Activated T-helper 17 cell treated with anti-CD3 and anti-CD28 coated beads, Interleukin-2, amount 50 U/mL, for 72 hours (primary cell): Measurements from ENCODE around the gene PDGFRB. TPM values are rescaled to one million over a fixed set of nuclear protein-coding genes. Genes with fewer than 3 reads are reported as not detected.

Source experiments
- ATAC-seq: fragments of 150-1000 bp; cut with Tn5 transposase; replicated peaks from 2 replicates; pipeline ENCODE4 v1.10.0; 2021; ENCODE audit warnings: mild to moderate bottlenecking, moderate library complexity
- H3K27ac Mint-ChIP-seq: one replicate; pipeline ENCODE4 v1.8.0; 2022; ENCODE audit warnings: mixed read lengths
- H3K27me3 Mint-ChIP-seq: one replicate; pipeline ENCODE4 v1.8.0; 2022; ENCODE audit warnings: mixed read lengths
- H3K36me3 Mint-ChIP-seq: one replicate; pipeline ENCODE4 v1.8.0; 2022; ENCODE audit warnings: low read depth, mild to moderate bottlenecking, mixed read lengths
- H3K4me1 Mint-ChIP-seq: one replicate; pipeline ENCODE4 v1.8.0; 2022; ENCODE audit warnings: mixed read lengths
- H3K4me3 Mint-ChIP-seq: one replicate; pipeline ENCODE4 v1.8.0; 2022; ENCODE audit warnings: mild to moderate bottlenecking, mixed read lengths
- H3K9me3 Mint-ChIP-seq: one replicate; pipeline ENCODE4 v1.8.0; 2022; ENCODE audit warnings: mixed read lengths
- total RNA-seq, 2 donors: library from RNA; stranded (reverse); gene quantifications; one replicate each; pipeline ENCODE4 v1.2.3, GENCODE V29; 2022

Gene PDGFRB
- total RNA-seq, 2 donors from 2014 or later = 0.26 to 0.76 TPM

DNA sequence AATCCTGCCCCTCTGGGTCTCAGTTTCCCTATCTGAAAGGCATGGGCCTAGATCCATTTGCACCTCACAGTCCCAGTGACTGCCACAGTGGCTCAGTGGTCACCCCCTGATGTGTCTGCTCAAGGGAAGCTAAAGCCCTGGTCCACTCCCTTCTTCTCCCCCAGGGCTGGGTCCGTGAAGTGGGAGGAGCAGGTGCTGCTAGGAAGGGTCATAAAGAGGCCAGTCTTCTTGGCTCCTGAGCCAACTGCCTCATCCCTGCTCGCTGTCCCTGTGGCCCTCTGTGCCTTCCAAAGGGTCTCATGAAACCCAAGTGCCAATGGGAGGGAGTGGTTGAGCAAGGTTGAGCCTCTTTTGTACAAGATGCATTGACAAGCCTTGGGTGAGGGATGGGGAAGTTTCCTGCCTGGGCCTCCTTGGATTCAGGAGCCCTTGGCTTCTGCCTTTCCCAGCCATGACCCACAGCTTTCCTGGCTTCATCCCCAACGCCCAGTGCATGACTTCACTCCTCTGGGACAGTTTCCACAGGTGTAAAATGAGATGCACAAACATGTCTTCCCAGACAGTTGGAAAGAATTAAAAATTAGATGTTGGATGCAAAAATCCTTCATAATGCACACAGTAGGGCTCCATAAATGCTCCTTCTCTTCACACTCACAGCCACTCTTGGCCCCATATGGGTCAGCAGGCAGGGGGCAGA, 32.6 kb upstream of the PDGFRB start:
- H3K4me3 Mint-ChIP-seq = no peak overlapping the region
- peaks cover 23% of the 10 kb centered on the region for H3K27me3 Mint-ChIP-seq
- no peaks in the 10 kb centered on the region for H3K9me3 Mint-ChIP-seq
- ATAC-seq = no peak
- H3K27ac Mint-ChIP-seq = no peak overlapping the region
- H3K36me3 Mint-ChIP-seq = no peaks in the 10 kb centered on the region
- no peaks in the 10 kb centered on the region for H3K4me1 Mint-ChIP-seq

DNA sequence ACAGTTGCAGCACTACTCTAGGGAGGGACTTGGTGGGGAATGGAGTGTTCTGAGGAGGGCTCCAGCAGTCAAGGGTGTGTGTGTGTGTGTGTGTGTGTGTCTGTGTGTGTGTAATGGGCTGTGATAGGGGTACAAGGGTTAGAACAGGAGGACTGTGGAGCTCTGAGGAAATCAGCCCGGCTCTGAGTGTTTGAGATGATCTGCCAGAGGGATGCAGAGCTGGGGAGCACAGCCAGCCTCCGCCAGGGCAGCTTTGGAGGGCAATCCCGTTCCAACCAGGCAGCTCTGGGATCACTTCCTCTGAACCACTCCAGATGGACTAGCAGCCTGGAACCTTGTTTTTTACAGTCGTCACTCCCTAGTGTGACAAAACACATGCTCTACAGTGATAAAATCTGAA, 31.3 kb upstream of the PDGFRB start:
- H3K4me1 Mint-ChIP-seq = no peaks in the 10 kb centered on the region
- ATAC-seq = no peak
- no peaks in the 10 kb centered on the region for H3K9me3 Mint-ChIP-seq
- H3K36me3 Mint-ChIP-seq = no peaks in the 10 kb centered on the region
- H3K4me3 Mint-ChIP-seq = no peak overlapping the region
- peaks cover 20% of the 10 kb centered on the region for H3K27me3 Mint-ChIP-seq
- no peak overlapping the region for H3K27ac Mint-ChIP-seq

DNA sequence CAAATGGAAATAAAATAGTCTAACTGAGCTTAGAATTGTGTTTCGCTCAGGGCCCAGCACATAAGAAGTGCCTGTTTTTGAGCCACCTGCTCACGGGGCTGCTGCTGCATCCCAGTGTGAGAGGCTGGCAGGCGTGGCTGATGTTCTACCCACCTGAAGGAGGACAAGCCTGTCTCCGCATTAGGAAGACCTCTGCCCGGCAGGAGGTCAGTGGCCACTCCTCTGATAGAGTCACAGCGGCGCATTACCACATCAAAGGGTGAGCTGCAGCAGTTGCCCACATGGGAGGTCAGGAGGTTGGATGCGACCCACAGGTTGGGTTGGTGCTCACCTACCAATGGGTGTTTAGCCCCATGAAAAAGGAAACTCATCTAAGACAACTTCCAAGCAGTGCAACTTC, 30.5 kb upstream of the PDGFRB start:
- Mint-ChIP-seq H3K9me3 (no peaks in the 10 kb centered on the region), H3K27me3 (peaks cover 17% of the 10 kb centered on the region), H3K4me1 (no peaks in the 10 kb centered on the region), H3K36me3 (no peaks in the 10 kb centered on the region), H3K27ac (no peak overlapping the region), H3K4me3 (no peak overlapping the region)
- no peak for ATAC-seq

DNA sequence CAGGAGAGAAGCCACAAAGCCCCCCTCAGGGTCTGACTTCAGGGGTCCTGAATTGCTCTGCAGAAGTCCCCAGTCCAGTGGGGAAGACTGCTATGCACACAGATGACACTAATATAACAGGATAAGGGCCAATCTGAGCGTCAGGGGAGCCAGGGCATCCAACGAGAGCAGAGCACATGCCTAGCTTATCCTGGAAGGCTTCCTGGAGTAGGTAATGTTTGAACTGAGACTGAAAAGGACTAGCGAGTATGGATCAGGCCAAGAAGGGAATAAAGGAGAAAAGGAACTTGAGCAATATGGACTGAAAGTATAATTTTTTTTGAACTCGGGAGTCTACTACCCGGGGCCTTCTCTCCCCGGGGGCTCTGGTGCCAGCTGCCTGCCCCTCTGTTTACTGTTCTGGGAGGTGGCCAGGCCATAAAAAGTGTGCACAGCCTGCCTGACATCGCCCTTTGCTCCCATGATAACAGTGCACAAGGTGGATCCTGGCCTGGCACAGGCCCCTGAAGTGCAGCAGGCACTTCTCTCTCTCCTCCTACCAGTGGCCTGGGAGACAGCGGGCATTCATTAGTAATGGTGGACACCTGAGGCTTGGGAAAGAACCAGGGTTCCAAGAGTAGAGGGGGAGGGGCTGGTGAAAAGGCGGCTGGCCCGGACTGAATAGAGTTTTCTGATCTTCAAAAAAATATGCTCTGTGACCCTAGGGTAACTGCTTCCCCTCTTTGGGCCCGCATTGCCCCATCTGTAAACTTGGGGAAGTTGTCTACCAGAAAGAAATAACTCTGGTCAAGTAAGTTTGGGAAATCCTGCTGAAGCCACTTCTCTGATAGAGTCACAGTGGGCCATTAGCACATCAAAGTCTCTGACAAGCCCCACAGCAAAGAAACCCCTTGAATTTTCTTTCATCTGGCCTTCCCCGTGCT, 29.6 kb upstream of the PDGFRB start:
- Mint-ChIP-seq H3K4me3 (no peak overlapping the region), H3K4me1 (no peaks in the 10 kb centered on the region), H3K27me3 (peaks cover 15% of the 10 kb centered on the region), H3K36me3 (no peaks in the 10 kb centered on the region), H3K27ac (no peak overlapping the region), H3K9me3 (no peaks in the 10 kb centered on the region)
- ATAC-seq = no peak

DNA sequence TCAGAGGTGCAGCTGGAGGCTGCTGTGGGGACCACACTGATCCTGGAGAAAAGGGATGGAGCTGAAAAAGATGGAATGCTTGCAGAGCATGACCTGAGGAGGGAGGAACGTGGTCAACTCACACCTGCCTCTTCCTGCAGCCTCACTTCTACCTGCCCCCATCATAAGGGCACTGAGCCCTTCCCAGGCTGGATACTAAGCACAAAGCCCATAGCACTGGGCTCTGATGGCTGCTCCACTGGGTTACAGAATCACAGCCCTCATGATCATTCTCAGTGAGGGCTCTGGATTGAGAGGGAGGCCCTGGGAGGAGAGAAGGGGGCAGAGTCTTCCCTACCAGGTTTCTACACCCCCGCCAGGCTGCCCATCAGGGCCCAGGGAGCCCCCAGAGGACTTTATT, 28.4 kb upstream of the PDGFRB start:
- Mint-ChIP-seq H3K4me1 (no peaks in the 10 kb centered on the region), H3K9me3 (no peaks in the 10 kb centered on the region), H3K27me3 (peaks cover 9% of the 10 kb centered on the region), H3K4me3 (no peak overlapping the region), H3K27ac (no peak overlapping the region), H3K36me3 (no peaks in the 10 kb centered on the region)
- ATAC-seq = no peak

DNA sequence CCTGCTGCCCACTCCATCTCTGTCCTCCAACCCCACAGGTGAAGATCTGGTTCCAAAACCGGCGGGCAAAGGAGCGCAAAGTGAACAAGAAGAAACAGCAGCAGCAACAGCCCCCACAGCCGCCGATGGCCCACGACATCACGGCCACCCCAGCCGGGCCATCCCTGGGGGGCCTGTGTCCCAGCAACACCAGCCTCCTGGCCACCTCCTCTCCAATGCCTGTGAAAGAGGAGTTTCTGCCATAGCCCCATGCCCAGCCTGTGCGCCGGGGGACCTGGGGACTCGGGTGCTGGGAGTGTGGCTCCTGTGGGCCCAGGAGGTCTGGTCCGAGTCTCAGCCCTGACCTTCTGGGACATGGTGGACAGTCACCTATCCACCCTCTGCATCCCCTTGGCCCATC, 27.8 kb upstream of the PDGFRB start:
- Mint-ChIP-seq H3K4me3 (no peak overlapping the region), H3K27ac (no peak overlapping the region), H3K27me3 (peaks cover 13% of the 10 kb centered on the region), H3K9me3 (no peaks in the 10 kb centered on the region), H3K36me3 (no peaks in the 10 kb centered on the region), H3K4me1 (no peaks in the 10 kb centered on the region)
- no peak for ATAC-seq

DNA sequence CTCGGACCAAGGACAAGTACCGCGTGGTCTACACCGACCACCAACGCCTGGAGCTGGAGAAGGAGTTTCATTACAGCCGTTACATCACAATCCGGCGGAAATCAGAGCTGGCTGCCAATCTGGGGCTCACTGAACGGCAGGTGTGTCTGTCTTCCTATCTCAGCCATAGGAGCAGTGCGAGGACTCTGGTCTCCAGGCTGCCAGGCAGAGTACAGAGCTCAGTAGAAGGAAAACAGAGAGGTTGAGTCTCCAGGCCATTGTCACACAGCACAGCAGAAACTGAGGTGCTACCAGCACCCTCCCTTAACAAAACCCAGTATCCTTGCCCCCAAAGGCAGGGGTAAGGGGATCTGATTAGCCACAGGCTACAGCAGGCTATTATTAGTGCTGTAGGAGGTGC, 27.1 kb upstream of the PDGFRB start:
- Mint-ChIP-seq H3K27ac (no peak overlapping the region), H3K27me3 (peaks cover 13% of the 10 kb centered on the region), H3K9me3 (no peaks in the 10 kb centered on the region), H3K4me3 (no peak overlapping the region), H3K4me1 (no peaks in the 10 kb centered on the region), H3K36me3 (no peaks in the 10 kb centered on the region)
- ATAC-seq = no peak

DNA sequence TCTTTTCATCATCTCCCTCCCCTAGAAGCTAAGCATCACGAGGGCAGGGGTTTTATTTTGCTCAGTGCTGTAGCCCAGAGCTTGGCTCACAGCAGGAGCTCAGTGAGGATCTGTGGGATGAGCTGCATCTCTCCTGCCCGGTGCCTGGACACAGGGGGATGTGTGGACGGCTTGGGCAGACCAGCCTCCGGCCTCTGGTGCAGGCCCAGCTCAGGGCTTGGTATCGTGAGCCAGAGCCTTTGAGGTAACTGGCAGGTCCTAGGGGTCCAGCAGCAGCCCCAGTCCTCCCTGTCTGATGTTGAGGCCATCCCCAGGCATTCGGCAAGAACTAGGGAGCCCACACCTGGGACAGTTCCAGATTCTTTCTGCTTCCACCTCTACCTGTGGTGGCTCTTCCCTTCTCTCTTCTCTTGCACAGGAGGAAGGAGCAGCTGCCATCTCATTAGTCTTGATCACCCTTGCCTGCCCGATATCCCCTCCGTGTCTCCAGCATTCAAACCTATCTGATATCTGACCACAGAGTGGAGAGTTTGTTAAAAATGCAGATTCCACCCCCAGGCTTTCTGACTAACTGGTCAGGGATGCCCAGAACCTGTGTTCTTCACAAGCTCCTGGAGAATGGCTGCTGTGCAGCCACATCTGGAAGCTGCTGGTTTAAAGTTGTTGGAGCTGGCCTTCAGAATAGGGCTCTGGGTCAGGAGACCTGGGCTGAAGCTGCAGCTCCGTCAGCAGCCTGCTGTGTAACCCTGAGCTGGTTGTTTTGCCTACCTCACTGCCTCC, 26.3 kb upstream of the PDGFRB start:
- no peaks in the 10 kb centered on the region for H3K4me1 Mint-ChIP-seq
- no peaks in the 10 kb centered on the region for H3K36me3 Mint-ChIP-seq
- no peak overlapping the region for H3K4me3 Mint-ChIP-seq
- no peak for ATAC-seq
- H3K9me3 Mint-ChIP-seq = no peaks in the 10 kb centered on the region
- H3K27ac Mint-ChIP-seq = peak overlapping the region; percentile 36
- H3K27me3 Mint-ChIP-seq = peaks cover 9% of the 10 kb centered on the region

DNA sequence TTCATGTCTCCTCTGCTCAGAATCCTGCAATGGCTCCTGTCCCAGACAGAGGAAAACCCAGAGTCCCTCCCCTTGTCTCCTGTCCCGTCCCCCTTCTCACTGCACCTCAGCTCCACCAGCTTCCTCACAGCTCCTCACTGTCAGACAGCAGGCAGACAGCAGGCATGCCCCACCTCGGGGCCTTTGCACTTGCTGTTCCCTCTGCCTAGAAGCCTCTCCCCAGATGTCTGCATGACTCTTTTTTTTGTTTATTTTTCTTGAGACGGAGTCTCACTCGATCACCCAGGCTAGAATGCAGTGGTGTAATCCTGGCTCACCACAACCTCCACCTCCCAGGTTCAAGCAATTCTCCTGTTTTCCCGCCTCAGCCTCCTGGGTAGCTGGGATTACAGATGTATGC, 25.4 kb upstream of the PDGFRB start:
- no peaks in the 10 kb centered on the region for H3K9me3 Mint-ChIP-seq
- H3K4me1 Mint-ChIP-seq = no peaks in the 10 kb centered on the region
- no peak for ATAC-seq
- no peak overlapping the region for H3K27ac Mint-ChIP-seq
- peaks cover 12% of the 10 kb centered on the region for H3K27me3 Mint-ChIP-seq
- no peak overlapping the region for H3K4me3 Mint-ChIP-seq
- no peaks in the 10 kb centered on the region for H3K36me3 Mint-ChIP-seq

DNA sequence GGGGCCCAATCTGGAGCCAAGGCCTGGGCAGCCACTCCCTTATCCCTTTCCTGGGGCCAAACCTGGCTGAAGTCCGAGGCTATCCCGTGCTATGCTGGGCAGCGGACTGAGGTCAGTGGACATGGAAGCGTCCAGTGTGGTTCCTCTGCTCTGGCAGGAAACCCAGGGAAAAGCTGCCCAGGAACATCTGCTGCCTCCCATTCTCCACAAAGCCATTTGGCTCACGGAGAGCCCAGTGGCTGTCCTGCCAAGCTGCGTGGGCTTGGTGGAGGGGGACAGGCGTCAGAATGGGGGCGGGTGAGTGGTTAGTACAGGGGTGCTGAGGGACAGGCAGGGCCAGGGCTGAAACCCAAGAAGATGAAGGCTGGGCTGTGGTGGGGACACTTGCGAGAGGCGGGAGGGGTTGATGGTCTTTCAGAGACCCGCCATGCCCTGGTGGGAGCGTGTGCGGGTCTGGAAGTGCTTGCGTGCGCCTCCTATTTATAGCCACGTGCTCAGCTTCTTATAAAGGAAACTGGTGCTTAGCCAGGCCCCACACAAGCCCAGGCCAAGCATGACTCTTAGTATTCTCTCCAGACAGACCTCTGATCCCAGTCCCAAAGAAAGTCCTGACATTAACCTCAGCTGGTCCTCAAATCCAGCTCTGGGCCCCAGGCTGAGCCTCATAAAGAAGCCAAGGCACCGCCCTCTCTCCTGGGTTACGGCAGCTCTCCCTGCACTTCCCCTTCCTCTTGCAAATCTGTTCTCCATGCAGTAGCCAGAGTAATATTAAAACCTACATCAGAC, 24.8 kb upstream of the PDGFRB start:
- Mint-ChIP-seq H3K4me3 (no peak overlapping the region), H3K27me3 (peaks cover 16% of the 10 kb centered on the region), H3K36me3 (no peaks in the 10 kb centered on the region), H3K4me1 (no peaks in the 10 kb centered on the region), H3K9me3 (no peaks in the 10 kb centered on the region), H3K27ac (no peak overlapping the region)
- ATAC-seq = no peak

DNA sequence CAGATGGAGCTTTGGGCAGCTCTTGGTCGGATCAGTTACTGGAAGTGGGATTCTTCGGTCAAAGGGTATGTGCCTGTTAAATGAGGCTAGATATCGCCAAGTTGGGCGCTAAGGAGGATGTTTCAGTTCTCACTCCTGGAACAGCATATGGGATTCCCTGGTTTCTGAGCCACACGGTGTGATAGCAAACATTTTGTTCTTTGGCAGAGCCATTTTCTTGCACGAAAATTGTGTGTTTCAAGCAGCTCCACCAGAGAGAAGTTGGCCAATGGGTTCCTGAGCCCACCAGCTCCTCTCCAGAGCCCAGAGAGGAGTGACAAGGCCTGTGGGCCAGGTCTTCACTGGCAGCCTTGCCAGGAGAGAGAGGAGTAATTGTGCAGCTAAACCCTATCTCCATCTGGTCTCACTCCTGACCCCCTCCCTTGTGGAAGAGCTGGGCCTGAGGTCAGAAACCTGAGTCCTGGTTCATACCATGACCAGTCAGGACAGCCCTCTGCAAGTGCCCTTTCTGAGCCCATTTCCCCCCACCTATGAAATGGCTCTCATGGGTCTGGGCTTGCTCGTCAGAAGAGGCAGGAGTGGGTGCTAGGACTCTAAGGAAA, 23.5 kb upstream of the PDGFRB start:
- H3K36me3 Mint-ChIP-seq = no peaks in the 10 kb centered on the region
- H3K4me1 Mint-ChIP-seq = no peaks in the 10 kb centered on the region
- H3K4me3 Mint-ChIP-seq = no peak overlapping the region
- H3K27ac Mint-ChIP-seq = no peak overlapping the region
- no peak for ATAC-seq
- H3K27me3 Mint-ChIP-seq = peaks cover 16% of the 10 kb centered on the region
- no peaks in the 10 kb centered on the region for H3K9me3 Mint-ChIP-seq

DNA sequence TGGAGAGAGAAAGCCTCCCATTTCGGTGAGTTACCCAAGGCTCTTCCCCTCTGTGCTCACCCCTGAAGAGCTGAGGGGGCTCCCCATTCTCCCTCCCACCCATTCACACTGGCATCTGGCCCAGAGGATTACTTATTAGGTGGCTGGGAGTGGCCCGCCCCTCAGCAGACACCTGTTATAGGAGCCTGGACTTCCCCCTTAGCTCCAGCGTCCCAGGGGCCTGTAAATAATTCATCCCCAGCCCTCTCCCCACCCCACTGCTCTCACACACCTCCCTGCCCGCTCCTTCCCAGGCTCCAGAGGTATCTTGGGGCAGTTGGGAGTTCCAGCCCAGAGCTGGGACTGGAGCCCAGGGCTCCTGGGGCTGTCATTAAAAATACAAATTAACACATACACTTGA, 22.6 kb upstream of the PDGFRB start:
- peaks cover 22% of the 10 kb centered on the region for H3K27me3 Mint-ChIP-seq
- no peaks in the 10 kb centered on the region for H3K36me3 Mint-ChIP-seq

DNA sequence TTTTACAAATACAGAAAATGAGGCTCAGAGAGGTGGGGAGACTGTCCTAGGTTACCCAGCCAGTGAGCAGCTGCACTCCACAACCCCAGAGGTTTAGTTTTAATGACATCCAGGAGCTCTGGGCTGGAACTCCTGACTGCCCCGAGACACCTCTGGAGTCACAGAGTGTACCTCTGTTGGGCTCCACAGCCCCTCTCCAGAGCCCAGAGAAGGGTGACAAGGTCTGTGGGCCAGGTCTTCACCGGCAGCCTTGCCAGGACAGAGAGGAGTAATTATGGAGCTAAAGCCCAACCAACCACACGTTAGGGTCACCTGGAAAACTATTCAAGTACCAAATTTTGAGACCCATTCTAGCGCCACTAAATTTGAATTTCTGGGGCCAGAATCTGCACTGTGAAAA, 22.1 kb upstream of the PDGFRB start:
- ATAC-seq = no peak
- H3K27ac Mint-ChIP-seq = no peak overlapping the region
- H3K27me3 Mint-ChIP-seq = peaks cover 23% of the 10 kb centered on the region
- no peaks in the 10 kb centered on the region for H3K9me3 Mint-ChIP-seq
- no peaks in the 10 kb centered on the region for H3K4me1 Mint-ChIP-seq
- H3K4me3 Mint-ChIP-seq = no peak overlapping the region
- no peaks in the 10 kb centered on the region for H3K36me3 Mint-ChIP-seq

More for the DNA sequence above, 22.6 kb upstream of the PDGFRB start:
- no peaks in the 10 kb centered on the region for H3K4me1 Mint-ChIP-seq
- no peak overlapping the region for H3K4me3 Mint-ChIP-seq
- H3K9me3 Mint-ChIP-seq = no peaks in the 10 kb centered on the region
- no peak overlapping the region for H3K27ac Mint-ChIP-seq
- no peak for ATAC-seq
